ENCODE results near the gene DBX2. TPM values are rescaled to one million over a fixed set of nuclear protein-coding genes. Genes with fewer than 3 reads are reported as not detected.

Gene DBX2
- total and polyA plus RNA-seq, 2 experiments from 2014 or later: 0.07 to 0.18 TPM

- Histone ChIP-seq H4K20me1 (replicated peaks; ENCODE audit: insufficient read depth) (no peaks in the 10 kb centered on the region), H3K27ac (ENCODE audit: low read depth) (no peak overlapping the region), H3F3A (replicated peaks; ENCODE audit: low read depth) (no peaks in the 10 kb centered on the region; the same call in 1 of the 2 replicates), H3K4me3 (no peak overlapping the region), H2AFZ (no peak overlapping the region), H3K79me2 (replicated peaks; ENCODE audit: insufficient read depth) (no peaks in the 10 kb centered on the region), H3K4me2 (no peak overlapping the region), H3K9me2 (ENCODE audit: insufficient read depth) (no peaks in the 10 kb centered on the region), H3K4me1 (ENCODE audit: insufficient read depth) (peaks cover 22% of the 10 kb centered on the region), H3K27me3 (ENCODE audit: insufficient read depth) (no peaks in the 10 kb centered on the region), H3K36me3 (ENCODE audit: insufficient read depth) (no peaks in the 10 kb centered on the region)
- no peak for DNase-seq (ENCODE audit: low spot score)
- no peak overlapping the region for H3K27ac Mint-ChIP-seq
- no peaks in the 10 kb centered on the region for H3K27me3 Mint-ChIP-seq (ENCODE audit: insufficient read depth, low read depth, poor library complexity)
- TF ChIP-seq STAT1 (IDR thresholded peaks at IDR 0.05; ENCODE audit: unreplicated experiment) (no peak), EZH2 (IDR thresholded peaks at IDR 0.05; ENCODE audit: low read depth, unreplicated experiment) (no peak), JUNB (IDR thresholded peaks at IDR 0.05; ENCODE audit: unreplicated experiment) (no peak), CREB1 (CRISPR knock-in tag; IDR thresholded peaks at IDR 0.05; ENCODE audit: low read depth) (no peak), ZNF462 (CRISPR knock-in tag; IDR thresholded peaks at IDR 0.05) (no peak), ETS1 (IDR thresholded peaks at IDR 0.05) (no peak), ZNF331 (CRISPR knock-in tag; IDR thresholded peaks at IDR 0.05; ENCODE audit: low read depth) (no peak), EZH2phosphoT487 (IDR thresholded peaks at IDR 0.05; ENCODE audit: unreplicated experiment) (no peak), NANOG (IDR thresholded peaks at IDR 0.05; ENCODE audit: borderline replicate concordance) (no peak), ZNF114 (CRISPR knock-in tag; IDR thresholded peaks at IDR 0.05) (no peak)
- no peaks in the 10 kb centered on the region for H3K36me3 Mint-ChIP-seq (ENCODE audit: low read depth)
- ATAC-seq: no peak
- H3K4me3 Mint-ChIP-seq: no peak overlapping the region
- no peaks in the 10 kb centered on the region for H3K9me3 Mint-ChIP-seq
- peaks cover 18% of the 10 kb centered on the region; the same call in 2 of the 3 replicates for H3K4me1 Mint-ChIP-seq
Measured at GRCh38 chr12:45093051-45093450, 42.2 kb upstream of the DBX2 start.
